ENCODE data around the gene CELA3B.
"Not testable (repeated sequence)": the region's sequence is repeated elsewhere in the genome, so short reads cannot be mapped to it uniquely, and the experiment has no call there.

CELA3B gene

GRCh38 chr1:22012752-22013151, 35.9 kb downstream of the CELA3B start:
- not testable (repeated sequence) for H3K36me3 Mint-ChIP-seq (ENCODE audit: insufficient read depth); H3K27ac Mint-ChIP-seq (ENCODE audit: low read depth); H3K4me1 Mint-ChIP-seq; ATAC-seq (replicated peaks; ENCODE audit: extremely low read depth, poor library complexity, severe bottlenecking); H3K9me3 Mint-ChIP-seq; DNase-seq (ENCODE audit: low spot score in 2 of 2); H3K4me3 Mint-ChIP-seq; H3K27me3 Mint-ChIP-seq

DNA sequence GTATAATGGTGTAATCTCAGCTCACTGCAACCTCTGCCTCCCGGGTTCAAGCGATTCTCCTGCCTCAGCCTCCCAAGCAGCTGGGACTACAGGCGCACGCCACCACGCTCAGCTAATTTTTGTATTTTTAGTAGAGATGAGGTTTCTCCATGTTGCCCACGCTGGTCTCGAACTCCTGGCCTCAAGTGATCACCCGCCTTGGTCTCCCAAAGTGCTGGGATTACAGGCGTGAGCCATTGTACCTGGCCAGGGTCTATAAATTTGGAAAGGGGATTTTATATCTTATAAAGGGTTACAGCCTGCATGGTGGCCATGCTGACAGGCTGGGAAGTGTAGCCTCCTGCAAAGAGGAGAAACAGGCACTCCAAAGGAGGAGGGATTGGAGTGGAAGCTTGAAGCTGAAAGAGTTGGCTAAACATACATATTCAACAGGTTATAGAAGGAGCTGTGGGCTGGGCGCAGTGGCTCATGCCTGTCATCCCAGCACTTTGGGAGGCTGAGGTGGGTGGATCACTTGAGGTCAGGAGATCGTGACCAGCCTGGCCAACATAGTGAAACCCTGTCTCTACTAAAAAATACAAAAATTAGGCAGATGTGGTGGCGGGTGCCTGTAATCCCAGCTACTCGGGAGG, 37.9 kb downstream of the CELA3B start:
- not testable (repeated sequence) for ATAC-seq (replicated peaks; ENCODE audit: extremely low read depth, poor library complexity, severe bottlenecking); H3K27ac Mint-ChIP-seq (ENCODE audit: low read depth)
- peaks cover 13% of the 10 kb centered on the region for H3K4me1 Mint-ChIP-seq

GRCh38 chr1:22018583-22019559, 42.0 kb downstream of the CELA3B start:
- peaks cover 23% of the 10 kb centered on the region for H3K4me1 Mint-ChIP-seq
- H3K27ac Mint-ChIP-seq (ENCODE audit: low read depth): peak overlapping the region; percentile 94
- peaks cover 7% of the 10 kb centered on the region for H3K36me3 Mint-ChIP-seq (ENCODE audit: insufficient read depth)
- no peaks in the 10 kb centered on the region for H3K9me3 Mint-ChIP-seq
- H3K27me3 Mint-ChIP-seq: no peaks in the 10 kb centered on the region
- H3K4me3 Mint-ChIP-seq: peak overlapping the region; percentile 44
- ATAC-seq (replicated peaks; ENCODE audit: extremely low read depth, poor library complexity, severe bottlenecking) (peak; percentile 98), DNase-seq (ENCODE audit: low spot score in 2 of 2) (peak; percentile 36 to 46)

More for the DNA sequence above, 37.9 kb downstream of the CELA3B start:
- DNase-seq (ENCODE audit: low spot score in 2 of 2); H3K9me3 Mint-ChIP-seq; H3K4me3 Mint-ChIP-seq; H3K27me3 Mint-ChIP-seq; H3K36me3 Mint-ChIP-seq (ENCODE audit: insufficient read depth): not testable (repeated sequence)

GRCh38 chr1:22021061-22021460, 44.2 kb downstream of the CELA3B start:
- Mint-ChIP-seq H3K9me3 (no peaks in the 10 kb centered on the region), H3K4me3 (no peak overlapping the region), H3K36me3 (ENCODE audit: insufficient read depth) (peaks cover 20% of the 10 kb centered on the region), H3K4me1 (peaks cover 35% of the 10 kb centered on the region), H3K27me3 (no peaks in the 10 kb centered on the region), H3K27ac (ENCODE audit: low read depth) (no peak overlapping the region)
- ATAC-seq (replicated peaks; ENCODE audit: extremely low read depth, poor library complexity, severe bottlenecking) (no peak), DNase-seq (ENCODE audit: low spot score in 2 of 2) (no peak)

GRCh38 chr1:22024485-22025367, 47.9 kb downstream of the CELA3B start:
- ATAC-seq (replicated peaks; ENCODE audit: extremely low read depth, poor library complexity, severe bottlenecking): peak; percentile 83
- Mint-ChIP-seq H3K27me3 (no peaks in the 10 kb centered on the region), H3K27ac (ENCODE audit: low read depth) (peak overlapping the region; percentile 97), H3K4me1 (peaks cover 35% of the 10 kb centered on the region), H3K4me3 (peak overlapping the region; percentile 90), H3K36me3 (ENCODE audit: insufficient read depth) (peaks cover 22% of the 10 kb centered on the region), H3K9me3 (no peaks in the 10 kb centered on the region)
- DNase-seq (ENCODE audit: low spot score in 2 of 2): peak; percentile 65 to 82

GRCh38 chr1:22025368-22026155, 48.7 kb downstream of the CELA3B start:
- no peaks in the 10 kb centered on the region for H3K27me3 Mint-ChIP-seq
- H3K4me1 Mint-ChIP-seq: peaks cover 35% of the 10 kb centered on the region
- peak; percentile 65 to 83 for DNase-seq (ENCODE audit: low spot score in 2 of 2)
- peak overlapping the region; percentile 90 for H3K4me3 Mint-ChIP-seq
- H3K36me3 Mint-ChIP-seq (ENCODE audit: insufficient read depth): peaks cover 22% of the 10 kb centered on the region
- peak overlapping the region; percentile 97 for H3K27ac Mint-ChIP-seq (ENCODE audit: low read depth)
- no peaks in the 10 kb centered on the region for H3K9me3 Mint-ChIP-seq
- peak; percentile 82 for ATAC-seq (replicated peaks; ENCODE audit: extremely low read depth, poor library complexity, severe bottlenecking)

DNA sequence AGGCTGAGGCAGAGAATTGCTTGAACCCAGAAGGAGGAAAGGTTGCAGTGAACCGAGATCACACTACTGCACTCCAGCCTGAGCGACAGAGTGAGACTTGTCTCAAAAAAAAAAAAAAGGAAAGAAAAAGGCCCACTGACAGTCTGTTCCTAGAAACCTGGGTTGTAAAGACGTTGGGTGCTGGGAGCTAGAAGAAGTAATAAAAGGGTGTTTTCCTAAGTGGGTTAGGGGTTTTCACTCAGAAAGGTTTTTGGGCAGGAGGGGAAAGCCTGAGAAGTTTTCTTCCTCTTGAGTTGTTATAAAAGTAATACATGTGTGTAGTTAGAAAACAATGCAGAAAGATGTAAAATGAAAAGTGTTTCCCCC, 50.1 kb downstream of the CELA3B start:
- no peaks in the 10 kb centered on the region for H3K9me3 Mint-ChIP-seq
- peaks cover 35% of the 10 kb centered on the region for H3K4me1 Mint-ChIP-seq
- H3K36me3 Mint-ChIP-seq (ENCODE audit: insufficient read depth): peaks cover 24% of the 10 kb centered on the region
- H3K27ac Mint-ChIP-seq (ENCODE audit: low read depth): peak overlapping the region; percentile 97
- H3K27me3 Mint-ChIP-seq: no peaks in the 10 kb centered on the region
- no peak for DNase-seq (ENCODE audit: low spot score in 2 of 2)
- H3K4me3 Mint-ChIP-seq: peak overlapping the region; percentile 90
- ATAC-seq (replicated peaks; ENCODE audit: extremely low read depth, poor library complexity, severe bottlenecking): no peak

DNA sequence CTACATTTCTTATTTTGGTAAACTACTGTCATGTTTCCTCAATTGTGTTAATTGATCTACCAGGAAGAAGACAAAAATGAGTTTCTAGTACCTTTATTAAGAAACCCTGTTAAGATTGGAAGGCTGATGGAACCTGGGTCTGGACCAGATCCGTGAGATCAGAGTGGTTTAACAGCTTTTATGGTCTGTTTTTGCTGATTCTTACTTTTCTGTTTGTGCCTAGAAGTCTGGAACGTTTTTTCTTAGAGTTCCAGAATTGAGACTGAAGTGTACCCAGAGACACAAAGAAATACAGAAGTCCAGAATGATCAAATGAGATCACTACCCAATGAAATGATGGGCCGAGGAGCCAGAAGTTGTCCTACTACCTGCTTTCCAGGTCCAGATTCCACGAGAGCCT, 53.2 kb downstream of the CELA3B start:
- Mint-ChIP-seq H3K36me3 (ENCODE audit: insufficient read depth) (peaks cover 15% of the 10 kb centered on the region), H3K27ac (ENCODE audit: low read depth) (no peak overlapping the region), H3K4me1 (peaks cover 18% of the 10 kb centered on the region), H3K4me3 (no peak overlapping the region), H3K9me3 (no peaks in the 10 kb centered on the region), H3K27me3 (no peaks in the 10 kb centered on the region)
- no peak for ATAC-seq (replicated peaks; ENCODE audit: extremely low read depth, poor library complexity, severe bottlenecking)
- DNase-seq (ENCODE audit: low spot score in 2 of 2): no peak

DNA sequence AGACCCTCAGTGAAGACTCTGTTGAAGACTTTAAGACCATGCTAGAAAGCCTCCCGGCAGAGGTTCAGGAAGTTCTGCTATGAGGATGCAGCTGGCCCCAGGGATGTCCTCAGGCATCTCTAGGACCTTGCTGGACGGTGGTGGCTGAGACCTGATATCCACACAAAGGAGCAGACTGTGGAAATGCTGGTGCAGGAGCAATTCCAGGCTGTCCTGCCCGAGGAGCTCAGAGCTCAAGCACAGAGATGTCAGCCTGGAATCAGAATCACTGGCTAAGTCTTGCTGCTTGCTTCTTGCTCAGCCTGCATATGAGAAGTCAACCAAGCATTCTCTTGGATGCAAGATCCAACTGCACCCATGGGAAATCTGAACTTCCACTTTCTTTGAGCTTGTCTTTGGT, 53.7 kb downstream of the CELA3B start:
- H3K36me3 Mint-ChIP-seq (ENCODE audit: insufficient read depth): peaks cover 11% of the 10 kb centered on the region
- peaks cover 18% of the 10 kb centered on the region for H3K4me1 Mint-ChIP-seq
- ATAC-seq (replicated peaks; ENCODE audit: extremely low read depth, poor library complexity, severe bottlenecking) (no peak), DNase-seq (ENCODE audit: low spot score in 2 of 2) (no peak)
- no peaks in the 10 kb centered on the region for H3K27me3 Mint-ChIP-seq
- no peak overlapping the region for H3K27ac Mint-ChIP-seq (ENCODE audit: low read depth)
- no peak overlapping the region for H3K4me3 Mint-ChIP-seq
- H3K9me3 Mint-ChIP-seq: no peaks in the 10 kb centered on the region

- Mint-ChIP-seq H3K27me3 (no peaks in the 10 kb centered on the region), H3K27ac (ENCODE audit: low read depth) (no peak overlapping the region), H3K9me3 (no peaks in the 10 kb centered on the region), H3K4me1 (peaks cover 10% of the 10 kb centered on the region), H3K4me3 (no peak overlapping the region), H3K36me3 (ENCODE audit: insufficient read depth) (peaks cover 4% of the 10 kb centered on the region)
- ATAC-seq (replicated peaks; ENCODE audit: extremely low read depth, poor library complexity, severe bottlenecking) (no peak), DNase-seq (ENCODE audit: low spot score in 2 of 2) (no peak)
These were observed 54.6 kb downstream of the CELA3B start for GRCh38 chr1:22031214-22031962.

- not testable (repeated sequence) for H3K36me3 Mint-ChIP-seq (ENCODE audit: insufficient read depth); H3K4me3 Mint-ChIP-seq; H3K27me3 Mint-ChIP-seq; H3K9me3 Mint-ChIP-seq; ATAC-seq (replicated peaks; ENCODE audit: extremely low read depth, poor library complexity, severe bottlenecking); DNase-seq (ENCODE audit: low spot score in 2 of 2); H3K27ac Mint-ChIP-seq (ENCODE audit: low read depth)
- H3K4me1 Mint-ChIP-seq: peaks cover 19% of the 10 kb centered on the region
These were observed 58.0 kb downstream of the CELA3B start for GRCh38 chr1:22034834-22035233.

Measured in central memory CD8-positive, alpha-beta T cell (primary cell).